ENCODE results near the gene CHST9. TPM values are rescaled to one million over a fixed set of nuclear protein-coding genes. Genes with fewer than 3 reads are reported as not detected.

CHST9 gene
- not detected in 2 replicates for total RNA-seq

DNA sequence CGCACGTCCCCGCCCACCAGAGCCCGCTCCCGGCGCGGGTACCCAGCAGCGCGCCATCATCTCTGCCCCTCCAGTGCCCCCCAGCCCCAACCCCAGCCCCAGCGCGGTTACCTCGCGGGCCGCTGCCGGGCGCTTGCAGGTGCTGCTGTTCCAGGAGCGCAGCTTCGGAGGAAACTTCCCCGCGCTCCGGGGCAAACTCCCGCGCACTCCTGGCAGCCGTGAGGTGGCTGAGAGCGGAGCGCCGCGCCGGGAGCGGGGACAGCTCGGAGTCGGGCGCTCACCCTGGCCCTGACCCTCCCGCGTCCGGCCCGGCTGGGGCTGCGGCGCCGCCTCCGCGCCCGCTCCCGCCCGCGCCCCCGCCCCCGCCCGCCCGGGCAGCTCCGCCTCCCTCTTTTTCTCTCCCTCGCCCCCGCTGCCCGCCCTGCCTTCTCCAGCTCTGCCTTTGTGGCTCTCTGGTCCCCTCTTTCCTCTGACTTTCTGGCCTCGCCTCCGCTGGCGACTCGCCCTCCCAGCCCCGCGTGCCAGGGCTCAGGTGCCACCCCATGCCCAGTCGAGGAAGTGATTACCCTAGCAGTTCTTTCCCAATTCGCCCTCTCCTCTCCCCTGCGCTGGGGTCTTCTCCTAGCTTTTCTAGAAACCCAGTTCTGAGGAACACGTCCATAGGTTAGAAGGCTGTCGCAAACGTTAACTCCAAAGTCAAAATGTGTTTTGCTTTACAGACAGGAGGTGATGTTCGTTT, at the start of gene CHST9:
Gene CHST9 (minus strand): TSS at position 284 of the 739 bp plus-strand sequence. CDS start 42,499 bp downstream, outside the sequence.

DNA sequence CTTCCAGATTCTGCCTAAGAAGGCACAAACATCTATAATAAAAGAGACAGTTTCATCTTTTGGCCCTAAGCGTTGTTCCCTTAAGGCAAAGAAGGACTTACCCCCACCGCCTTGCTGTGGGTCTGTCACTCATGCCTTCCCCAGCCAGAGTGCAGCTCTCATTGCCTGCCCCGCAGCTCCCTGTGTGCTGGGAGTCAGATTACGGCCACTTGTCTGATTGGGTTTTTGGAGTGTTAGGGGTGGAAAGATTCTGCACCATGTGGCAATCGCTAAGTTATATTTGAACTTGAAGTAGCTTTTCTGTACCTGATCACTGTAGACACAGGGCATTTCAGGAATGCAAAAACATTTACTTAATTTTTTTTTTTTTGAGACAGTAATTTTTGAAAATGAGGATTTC, 319.6 kb downstream of the CHST9 start, which contains the start of gene AQP4:
Gene AQP4 (minus strand): TSS at position 151 of the 400 bp plus-strand sequence. CDS start 18 bp downstream, at position 133.

